Measurements from ENCODE around the gene SPEF2. TPM values are rescaled to one million over a fixed set of nuclear protein-coding genes. Genes with fewer than 3 reads are reported as not detected.
A peak's percentile ranks its signal among the peaks of the same experiment; 100 is the strongest.
"Not testable (repeated sequence)": the region's sequence is repeated elsewhere in the genome, so short reads cannot be mapped to it uniquely, and the experiment has no call there.

The SPEF2 gene
- total and polyA plus RNA-seq, 2 experiments from 2014 or later: 0.17 to 0.21 TPM

DNA sequence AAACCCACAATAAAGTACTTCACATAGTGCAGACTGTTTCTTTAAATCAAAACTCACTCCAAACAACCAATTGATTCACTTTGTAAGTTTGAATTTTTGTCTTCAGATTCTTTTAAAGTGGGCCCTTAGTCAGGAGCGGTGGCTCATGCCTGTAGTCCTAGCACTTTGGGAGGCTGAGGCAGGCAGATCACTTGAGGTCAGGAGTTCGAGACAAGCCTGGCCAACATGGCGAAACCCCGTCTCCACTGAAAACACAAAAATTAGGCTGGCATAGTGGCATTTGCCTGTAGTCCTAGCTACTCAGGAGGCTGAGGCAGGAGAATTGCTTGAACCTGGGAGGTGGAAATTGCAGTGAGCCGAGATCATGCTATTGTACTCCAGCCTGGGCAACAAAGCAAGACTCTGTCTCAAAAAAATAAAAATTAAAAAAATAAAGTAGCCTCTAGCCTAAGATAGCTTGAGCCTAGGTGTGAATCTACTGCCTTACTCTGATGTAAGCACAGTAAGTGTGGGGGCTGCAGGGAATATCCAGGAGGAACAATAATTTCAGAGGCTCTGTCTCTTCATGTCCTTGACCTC lies 238.6 kb downstream of the SPEF2 start:
- not testable (repeated sequence) for H3F3A ChIP-seq (replicated peaks; ENCODE audit: low read depth); H3K36me3 Mint-ChIP-seq (ENCODE audit: low read depth); H3K9me3 Mint-ChIP-seq; H3K4me3 ChIP-seq; DNase-seq (ENCODE audit: low spot score); H3K27ac Mint-ChIP-seq; H3K27me3 ChIP-seq (ENCODE audit: insufficient read depth); H3K79me2 ChIP-seq (replicated peaks; ENCODE audit: insufficient read depth); H3K27ac ChIP-seq (ENCODE audit: low read depth); H4K20me1 ChIP-seq (replicated peaks; ENCODE audit: insufficient read depth); H3K27me3 Mint-ChIP-seq (ENCODE audit: insufficient read depth, low read depth, poor library complexity); H3K9me2 ChIP-seq (ENCODE audit: insufficient read depth); H3K4me3 Mint-ChIP-seq; ATAC-seq; H3K36me3 ChIP-seq (ENCODE audit: insufficient read depth); H3K4me2 ChIP-seq
- Histone ChIP-seq H2AFZ (peak overlapping the region; percentile 72; the same call in 1 of the 2 replicates), H3K4me1 (ENCODE audit: insufficient read depth) (peaks cover 41% of the 10 kb centered on the region)
- H3K4me1 Mint-ChIP-seq: peaks cover 26% of the 10 kb centered on the region

DNA sequence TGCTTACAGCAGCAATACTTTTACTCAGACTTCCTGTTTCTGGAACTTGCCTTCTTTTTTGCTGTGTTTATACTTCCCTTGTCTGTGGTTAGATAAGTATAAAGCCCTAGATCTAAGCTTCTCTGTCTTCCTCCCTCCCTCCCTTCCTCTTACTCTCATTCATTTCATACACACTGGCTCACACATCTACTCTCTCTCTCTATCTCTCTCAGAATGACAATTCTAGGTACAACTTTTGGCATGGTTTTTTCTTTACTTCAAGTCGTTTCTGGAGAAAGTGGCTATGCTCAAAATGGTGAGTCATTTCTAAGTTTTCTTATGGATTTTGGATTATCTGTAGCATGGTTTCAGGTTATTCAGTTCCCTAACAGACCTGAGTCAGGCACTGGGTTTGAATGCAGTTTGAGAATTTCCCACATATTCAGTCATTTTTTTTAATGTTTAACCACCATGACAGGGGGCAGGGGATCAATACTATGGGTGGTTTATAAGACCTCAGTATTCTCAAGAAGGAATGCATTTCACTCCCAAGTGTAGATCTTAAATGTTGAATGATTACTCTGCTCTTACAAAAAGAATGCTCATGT lies 239.2 kb downstream of the SPEF2 start, which contains the start of gene IL7R:
Gene IL7R (plus strand): TSS at position 127 of the 587 bp plus-strand sequence. CDS start 87 bp downstream, at position 214.
- no peak within 1 kb of the TSS for H3K27ac ChIP-seq (ENCODE audit: low read depth)
- H3K4me1 ChIP-seq (ENCODE audit: insufficient read depth): peaks cover 41% of the 10 kb centered on the region
- ATAC-seq (no peak), DNase-seq (ENCODE audit: low spot score) (no peak)
- peak within 1 kb of the TSS; percentile 72; the same call in 1 of the 2 replicates for H2AFZ ChIP-seq
- no peaks in the 10 kb centered on the region for H4K20me1 ChIP-seq (replicated peaks; ENCODE audit: insufficient read depth)
- TF ChIP-seq, protein P1, sequence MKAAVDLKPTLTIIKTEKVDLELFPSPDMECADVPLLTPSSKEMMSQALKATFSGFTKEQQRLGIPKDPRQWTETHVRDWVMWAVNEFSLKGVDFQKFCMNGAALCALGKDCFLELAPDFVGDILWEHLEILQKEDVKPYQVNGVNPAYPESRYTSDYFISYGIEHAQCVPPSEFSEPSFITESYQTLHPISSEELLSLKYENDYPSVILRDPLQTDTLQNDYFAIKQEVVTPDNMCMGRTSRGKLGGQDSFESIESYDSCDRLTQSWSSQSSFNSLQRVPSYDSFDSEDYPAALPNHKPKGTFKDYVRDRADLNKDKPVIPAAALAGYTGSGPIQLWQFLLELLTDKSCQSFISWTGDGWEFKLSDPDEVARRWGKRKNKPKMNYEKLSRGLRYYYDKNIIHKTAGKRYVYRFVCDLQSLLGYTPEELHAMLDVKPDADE (IDR thresholded peaks at IDR 0.05): no peak
- no peak for TF ChIP-seq ZNF114 (CRISPR knock-in tag; IDR thresholded peaks at IDR 0.05)
- TF ChIP-seq ZNF331 (CRISPR knock-in tag; IDR thresholded peaks at IDR 0.05; ENCODE audit: low read depth): no peak
- TF ChIP-seq EZH2 (IDR thresholded peaks at IDR 0.05; ENCODE audit: low read depth, unreplicated experiment): no peak
- H3K36me3 Mint-ChIP-seq (ENCODE audit: low read depth): no peaks in the 10 kb centered on the region
- no peak within 1 kb of the TSS for H3K4me3 Mint-ChIP-seq
- H3F3A ChIP-seq (replicated peaks; ENCODE audit: low read depth): no peaks in the 10 kb centered on the region
- no peak within 1 kb of the TSS for H3K27ac Mint-ChIP-seq
- no peaks in the 10 kb centered on the region for H3K27me3 ChIP-seq (ENCODE audit: insufficient read depth)
- H3K36me3 ChIP-seq (ENCODE audit: insufficient read depth): no peaks in the 10 kb centered on the region
- peaks cover 2% of the 10 kb centered on the region for H3K27me3 Mint-ChIP-seq (ENCODE audit: insufficient read depth, low read depth, poor library complexity)
- peaks cover 28% of the 10 kb centered on the region for H3K4me1 Mint-ChIP-seq
- H3K4me3 ChIP-seq: no peak within 1 kb of the TSS
- H3K9me2 ChIP-seq (ENCODE audit: insufficient read depth): peaks cover 3% of the 10 kb centered on the region
- no peaks in the 10 kb centered on the region for H3K9me3 Mint-ChIP-seq
- no peaks in the 10 kb centered on the region for H3K79me2 ChIP-seq (replicated peaks; ENCODE audit: insufficient read depth)
- no peak within 1 kb of the TSS for H3K4me2 ChIP-seq

DNA sequence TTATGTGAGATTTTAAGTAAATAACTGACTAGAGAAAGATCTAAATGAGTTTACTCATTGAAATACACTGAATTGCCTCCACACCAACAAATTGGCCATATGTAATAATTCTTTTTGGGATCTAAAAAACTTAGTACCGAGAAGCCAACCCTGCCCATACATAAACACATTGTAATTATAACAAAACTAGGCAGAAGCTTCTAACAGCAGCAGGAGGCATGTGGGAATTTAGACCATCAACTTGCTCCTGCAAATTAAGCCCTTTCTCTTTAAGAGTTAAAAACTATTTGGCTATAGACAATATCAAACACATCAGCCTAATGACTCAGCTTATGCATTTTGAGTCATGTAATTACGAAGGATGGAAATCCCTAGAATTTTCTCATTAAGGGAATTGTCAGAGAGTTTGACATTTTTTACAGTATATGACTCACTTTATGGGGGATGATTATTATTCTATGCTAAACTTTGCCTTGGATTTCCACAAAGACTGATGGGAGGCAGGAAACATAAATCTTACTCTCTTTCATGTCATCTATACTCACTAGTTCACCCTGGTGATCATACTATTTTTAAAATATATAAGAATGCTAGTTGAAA lies 240.0 kb downstream of the SPEF2 start:
- Mint-ChIP-seq H3K4me1 (peaks cover 28% of the 10 kb centered on the region), H3K4me3 (no peak overlapping the region)
- no peak overlapping the region for H2AFZ ChIP-seq
- TF ChIP-seq, protein P2, sequence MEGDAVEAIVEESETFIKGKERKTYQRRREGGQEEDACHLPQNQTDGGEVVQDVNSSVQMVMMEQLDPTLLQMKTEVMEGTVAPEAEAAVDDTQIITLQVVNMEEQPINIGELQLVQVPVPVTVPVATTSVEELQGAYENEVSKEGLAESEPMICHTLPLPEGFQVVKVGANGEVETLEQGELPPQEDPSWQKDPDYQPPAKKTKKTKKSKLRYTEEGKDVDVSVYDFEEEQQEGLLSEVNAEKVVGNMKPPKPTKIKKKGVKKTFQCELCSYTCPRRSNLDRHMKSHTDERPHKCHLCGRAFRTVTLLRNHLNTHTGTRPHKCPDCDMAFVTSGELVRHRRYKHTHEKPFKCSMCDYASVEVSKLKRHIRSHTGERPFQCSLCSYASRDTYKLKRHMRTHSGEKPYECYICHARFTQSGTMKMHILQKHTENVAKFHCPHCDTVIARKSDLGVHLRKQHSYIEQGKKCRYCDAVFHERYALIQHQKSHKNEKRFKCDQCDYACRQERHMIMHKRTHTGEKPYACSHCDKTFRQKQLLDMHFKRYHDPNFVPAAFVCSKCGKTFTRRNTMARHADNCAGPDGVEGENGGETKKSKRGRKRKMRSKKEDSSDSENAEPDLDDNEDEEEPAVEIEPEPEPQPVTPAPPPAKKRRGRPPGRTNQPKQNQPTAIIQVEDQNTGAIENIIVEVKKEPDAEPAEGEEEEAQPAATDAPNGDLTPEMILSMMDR (conservative IDR thresholded peaks at IDR 0.05; ENCODE audit: low read depth in 2 of 2): no peak

More for the DNA sequence above, 240.0 kb downstream of the SPEF2 start:
- H4K20me1 ChIP-seq (replicated peaks; ENCODE audit: insufficient read depth): no peaks in the 10 kb centered on the region
- H3K36me3 Mint-ChIP-seq (ENCODE audit: low read depth): no peaks in the 10 kb centered on the region
- no peak for ATAC-seq
- H3F3A ChIP-seq (replicated peaks; ENCODE audit: low read depth): no peaks in the 10 kb centered on the region
- peaks cover 7% of the 10 kb centered on the region for H3K9me2 ChIP-seq (ENCODE audit: insufficient read depth)
- H3K4me3 ChIP-seq: no peak overlapping the region
- no peak overlapping the region for H3K4me2 ChIP-seq
- no peak overlapping the region for H3K27ac Mint-ChIP-seq
- H3K9me3 Mint-ChIP-seq: no peaks in the 10 kb centered on the region
- H3K4me1 ChIP-seq (ENCODE audit: insufficient read depth): peaks cover 41% of the 10 kb centered on the region
- H3K27me3 Mint-ChIP-seq (ENCODE audit: insufficient read depth, low read depth, poor library complexity): no peaks in the 10 kb centered on the region
- no peak for DNase-seq (ENCODE audit: low spot score)
- H3K27ac ChIP-seq (ENCODE audit: low read depth): no peak overlapping the region
- H3K36me3 ChIP-seq (ENCODE audit: insufficient read depth): no peaks in the 10 kb centered on the region
- H3K27me3 ChIP-seq (ENCODE audit: insufficient read depth): no peaks in the 10 kb centered on the region
- no peaks in the 10 kb centered on the region for H3K79me2 ChIP-seq (replicated peaks; ENCODE audit: insufficient read depth)
